ENCODE data around the gene RGCC. TPM values are rescaled to one million over a fixed set of nuclear protein-coding genes. Genes with fewer than 3 reads are reported as not detected.

The RGCC gene
- total RNA-seq, 1 experiment from 2014 or later, result 2.6 TPM

- H3K9ac ChIP-seq (ENCODE audit: low read length), result no peak overlapping the region
- H3K9me2 ChIP-seq (replicated peaks; ENCODE audit: low read length), result no peaks in the 10 kb centered on the region
- ChIA-PET POLR2A (ENCODE audit: unreplicated experiment) (interaction anchor here (0.6 kb wide), 1 partner anchor 147 kb away, joined by 4 read pairs; no protein-coding TSS in a partner anchor), CTCF (no interaction called here)
- no peaks in the 10 kb centered on the region for H4K20me1 ChIP-seq (ENCODE audit: low read length)
- TF ChIP-seq EZH2 (IDR thresholded peaks at IDR 0.05; ENCODE audit: low read length, unreplicated experiment) (no peak), EZH2phosphoT487 (IDR thresholded peaks at IDR 0.05; ENCODE audit: borderline replicate concordance, low read length) (no peak), CTCF (conservative IDR thresholded peaks at IDR 0.05; ENCODE audit: low read depth, low read length) (no peak)
- H3K4me1 ChIP-seq (ENCODE audit: insufficient read depth, low read length), result peaks cover 8% of the 10 kb centered on the region; the same call in 1 of the 2 replicates
- no peaks in the 10 kb centered on the region for H3K79me2 ChIP-seq (ENCODE audit: low read length)
- no TSS peak for BruUV-seq (replicated peaks)
- H3K4me3 ChIP-seq (ENCODE audit: low read length), result no peak overlapping the region
- H2AFZ ChIP-seq (ENCODE audit: low read length), result no peak overlapping the region
- H3K4me2 ChIP-seq (ENCODE audit: low read length), result no peak overlapping the region
- H3K36me3 ChIP-seq (ENCODE audit: low read depth, low read length), result no peaks in the 10 kb centered on the region
- no peaks in the 10 kb centered on the region for H3K9me3 ChIP-seq (ENCODE audit: low read length)
- H3K27ac ChIP-seq (ENCODE audit: low read length), result no peak overlapping the region
- H3K27me3 ChIP-seq (ENCODE audit: low read length), result no peaks in the 10 kb centered on the region
- H3F3A ChIP-seq (ENCODE audit: low read length, unreplicated experiment), result no peaks in the 10 kb centered on the region
- DNase-seq, result no peak
- intact Hi-C loops (cut with micrococcal nuclease), result no loop called here
- no peak for ATAC-seq
These were observed 44.7 kb downstream of the RGCC start for GRCh38 chr13:41502031-41502430.

GRCh38 chr13:41502673-41503072, 45.3 kb downstream of the RGCC start:
- intact Hi-C loops (cut with micrococcal nuclease), result no loop called here

More at GRCh38 chr13:41502673-41503072, 45.3 kb downstream of the RGCC start:
- no peaks in the 10 kb centered on the region for H3K9me3 ChIP-seq (ENCODE audit: low read length)
- H3F3A ChIP-seq (ENCODE audit: low read length, unreplicated experiment), result no peaks in the 10 kb centered on the region
- ATAC-seq (no peak), DNase-seq (no peak)
- no peaks in the 10 kb centered on the region for H4K20me1 ChIP-seq (ENCODE audit: low read length)
- no peaks in the 10 kb centered on the region for H3K36me3 ChIP-seq (ENCODE audit: low read depth, low read length)
- no peak overlapping the region for H2AFZ ChIP-seq (ENCODE audit: low read length)
- no peak overlapping the region for H3K27ac ChIP-seq (ENCODE audit: low read length)
- no peaks in the 10 kb centered on the region for H3K79me2 ChIP-seq (ENCODE audit: low read length)
- no peak overlapping the region for H3K4me2 ChIP-seq (ENCODE audit: low read length)
- peaks cover 8% of the 10 kb centered on the region; the same call in 1 of the 2 replicates for H3K4me1 ChIP-seq (ENCODE audit: insufficient read depth, low read length)
- POLR2A ChIA-PET (ENCODE audit: unreplicated experiment), result no interaction called here
- no peak for TF ChIP-seq EZH2 (IDR thresholded peaks at IDR 0.05; ENCODE audit: low read length, unreplicated experiment)
- no peak for TF ChIP-seq CTCF (conservative IDR thresholded peaks at IDR 0.05; ENCODE audit: low read depth, low read length)
- TF ChIP-seq EZH2phosphoT487 (IDR thresholded peaks at IDR 0.05; ENCODE audit: borderline replicate concordance, low read length), result no peak
- H3K9me2 ChIP-seq (replicated peaks; ENCODE audit: low read length), result no peaks in the 10 kb centered on the region
- H3K27me3 ChIP-seq (ENCODE audit: low read length), result no peaks in the 10 kb centered on the region
- H3K9ac ChIP-seq (ENCODE audit: low read length), result no peak overlapping the region
- BruUV-seq (replicated peaks), result no TSS peak
- H3K4me3 ChIP-seq (ENCODE audit: low read length), result no peak overlapping the region
- CTCF ChIA-PET, result no interaction called here

All from PC-3 (cell line).